Activated CD4-positive, alpha-beta T cell treated with anti-CD3 and anti-CD28 coated beads for 36 hours (primary cell): ENCODE measurements around the gene NEURL3. TPM values are rescaled to one million over a fixed set of nuclear protein-coding genes. Genes with fewer than 3 reads are reported as not detected.
A peak's percentile ranks its signal among the peaks of the same experiment; 100 is the strongest.
"Not testable (repeated sequence)": the region's sequence is repeated elsewhere in the genome, so short reads cannot be mapped to it uniquely, and the experiment has no call there.

Experiments used
- ATAC-seq: fragments of 200-7000 bp; cut with Tn5 transposase; one replicate; pipeline ENCODE4 v1.10.0; 2021; ENCODE audit warnings: mild to moderate bottlenecking, moderate library complexity
- CTCF ChIA-PET: fragments of 350-600 bp; sonication (Branson Sonifier 250); formaldehyde crosslinking; loops from one replicate; lab custom pipeline; 2021; ENCODE audit warnings: antibody characterized with exemption; lab: Charles Lee
- POLR2A ChIA-PET: fragments of 350-600 bp; sonication (Branson Sonifier 250); formaldehyde crosslinking; loops from one replicate; lab custom pipeline; 2021; ENCODE audit warnings: antibody characterized with exemption, inconsistent platforms; lab: Charles Lee
- DNase-seq: peaks from one replicate; pipeline ENCODE4 v3.0.0-alpha.2; 2020
- H3K27ac Mint-ChIP-seq: one replicate; pipeline ENCODE4 v1.8.0; 2021; ENCODE audit warnings: mixed read lengths
- H3K27me3 Mint-ChIP-seq: one replicate; pipeline ENCODE4 v1.8.0; 2021; ENCODE audit warnings: mixed read lengths
- H3K36me3 Mint-ChIP-seq: one replicate; pipeline ENCODE4 v1.8.0; 2021; ENCODE audit warnings: low read depth, mixed read lengths
- H3K4me1 Mint-ChIP-seq: one replicate; pipeline ENCODE4 v1.8.0; 2021; ENCODE audit warnings: mixed read lengths
- H3K4me3 Mint-ChIP-seq: one replicate; pipeline ENCODE4 v1.8.0; 2021; ENCODE audit warnings: mild to moderate bottlenecking, moderate library complexity, mixed read lengths
- H3K9me3 Mint-ChIP-seq: one replicate; pipeline ENCODE4 v1.8.0; 2021; ENCODE audit warnings: low read depth, mixed read lengths
- intact Hi-C, 2 experiments: fragments of 100-400 bp; cut with DNase I in 1 of 2; cut with micrococcal nuclease in 1 of 2; formaldehyde crosslinking; loops; one replicate each; pipeline versions ENCODE4 v1.14.2 to v1.15.1; 2022 to 2024; cut with DNase I, micrococcal nuclease
- total RNA-seq, 2 experiments: library from RNA; stranded (reverse); gene quantifications; one replicate each; pipeline ENCODE4 v1.2.3, GENCODE V29; 2021

NEURL3 gene
- total RNA-seq, 2 experiments from 2014 or later = 0.33 to 0.41 TPM

DNA sequence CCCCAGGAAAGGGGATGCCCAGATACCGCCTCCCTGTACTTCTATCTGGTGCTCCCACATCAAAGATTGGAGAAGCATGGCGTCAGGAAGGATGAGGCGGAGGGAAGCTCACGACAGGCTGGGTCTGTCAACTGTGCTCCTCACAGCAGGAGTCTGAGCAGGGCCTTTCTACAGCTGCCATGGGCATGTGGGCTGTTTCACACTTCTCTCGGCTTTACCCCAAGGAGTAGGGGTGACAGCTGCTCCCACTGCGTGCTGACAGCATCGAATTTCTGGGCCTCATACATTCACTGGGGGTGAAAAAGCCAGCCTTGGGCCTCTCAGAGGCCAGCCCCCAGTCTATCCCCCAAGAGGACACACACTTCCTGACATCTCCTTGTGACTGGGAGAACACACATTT is 21.1 kb downstream of the NEURL3 start:
- no peak for ATAC-seq
- CTCF ChIA-PET = interaction anchor here (0.6 to 1.1 kb wide), 3 partner anchors 25 to 78 kb away, joined by 3 to 4 read pairs (median 3); no protein-coding TSS in a partner anchor
- intact Hi-C loops = no loop called here
- no peaks in the 10 kb centered on the region for H3K9me3 Mint-ChIP-seq
- no peak overlapping the region for H3K4me3 Mint-ChIP-seq
- POLR2A ChIA-PET = no interaction called here
- H3K4me1 Mint-ChIP-seq = peaks cover 37% of the 10 kb centered on the region
- DNase-seq = no peak
- H3K27ac Mint-ChIP-seq = peak overlapping the region; percentile 95
- H3K36me3 Mint-ChIP-seq = peaks cover 7% of the 10 kb centered on the region
- peaks cover 4% of the 10 kb centered on the region for H3K27me3 Mint-ChIP-seq

- Mint-ChIP-seq H3K27ac (no peak overlapping the region), H3K4me3 (no peak overlapping the region), H3K27me3 (peaks cover 9% of the 10 kb centered on the region), H3K36me3 (no peaks in the 10 kb centered on the region), H3K4me1 (no peaks in the 10 kb centered on the region), H3K9me3 (no peaks in the 10 kb centered on the region)
- ChIA-PET POLR2A (no interaction called here), CTCF (interaction anchor here (1.3 to 3.6 kb wide), 2 partner anchors 32 to 71 kb away, joined by 6 to 20 read pairs; no protein-coding TSS in a partner anchor)
- DNase-seq = no peak
- intact Hi-C loops = no loop called here
- no peak for ATAC-seq
Observed at GRCh38 chr2:96477458-96477857, 27.7 kb downstream of the NEURL3 start.

DNA sequence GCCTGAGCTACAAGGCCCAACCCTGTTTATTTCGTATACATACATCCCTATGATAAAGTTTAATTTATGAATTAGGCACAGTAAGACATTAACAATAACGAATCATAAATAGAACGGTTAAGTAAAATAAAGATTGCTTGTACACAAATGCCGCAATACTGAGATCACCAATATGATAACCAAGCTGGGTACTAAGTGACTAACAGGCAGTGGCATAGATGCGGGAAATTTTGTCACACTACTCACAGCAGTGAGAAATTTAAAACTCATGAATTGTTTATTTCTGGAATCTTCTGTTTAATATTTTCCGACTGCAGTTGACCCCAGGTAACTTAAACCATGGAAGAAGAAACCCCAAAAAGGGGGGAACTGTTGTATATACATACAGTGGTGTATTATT is 33.4 kb downstream of the NEURL3 start:
- no peaks in the 10 kb centered on the region for H3K9me3 Mint-ChIP-seq
- POLR2A ChIA-PET = no interaction called here
- H3K27ac Mint-ChIP-seq = no peak overlapping the region
- DNase-seq (no peak), ATAC-seq (peak; percentile 41)
- no peaks in the 10 kb centered on the region for H3K27me3 Mint-ChIP-seq
- H3K4me3 Mint-ChIP-seq = no peak overlapping the region
- CTCF ChIA-PET = interaction anchor here (0.6 to 0.8 kb wide), 3 partner anchors 37 to 342 kb away, joined by 3 read pairs; no protein-coding TSS in a partner anchor
- intact Hi-C loops = loop anchor here in 1 of 2 experiments (2.0 kb wide), 1 partner anchor 83 kb away; no protein-coding TSS in a partner anchor
- no peaks in the 10 kb centered on the region for H3K36me3 Mint-ChIP-seq
- H3K4me1 Mint-ChIP-seq = peaks cover 6% of the 10 kb centered on the region

GRCh38 chr2:96470636-96471035 is 34.5 kb downstream of the NEURL3 start:
- Mint-ChIP-seq H3K4me1 (peaks cover 6% of the 10 kb centered on the region), H3K9me3 (no peaks in the 10 kb centered on the region), H3K27ac (no peak overlapping the region), H3K36me3 (no peaks in the 10 kb centered on the region), H3K4me3 (no peak overlapping the region), H3K27me3 (no peaks in the 10 kb centered on the region)
- POLR2A ChIA-PET = no interaction called here
- intact Hi-C loops = loop anchor here (1.0 to 2.0 kb wide), 2 partner anchors 38 to 84 kb away; no protein-coding TSS in a partner anchor
- ATAC-seq = peak; percentile 87
- CTCF ChIA-PET = interaction anchor here (0.7 to 1.0 kb wide), 2 partner anchors 41 to 101 kb away, joined by 3 read pairs; no protein-coding TSS in a partner anchor
- DNase-seq = peak; percentile 78

DNA sequence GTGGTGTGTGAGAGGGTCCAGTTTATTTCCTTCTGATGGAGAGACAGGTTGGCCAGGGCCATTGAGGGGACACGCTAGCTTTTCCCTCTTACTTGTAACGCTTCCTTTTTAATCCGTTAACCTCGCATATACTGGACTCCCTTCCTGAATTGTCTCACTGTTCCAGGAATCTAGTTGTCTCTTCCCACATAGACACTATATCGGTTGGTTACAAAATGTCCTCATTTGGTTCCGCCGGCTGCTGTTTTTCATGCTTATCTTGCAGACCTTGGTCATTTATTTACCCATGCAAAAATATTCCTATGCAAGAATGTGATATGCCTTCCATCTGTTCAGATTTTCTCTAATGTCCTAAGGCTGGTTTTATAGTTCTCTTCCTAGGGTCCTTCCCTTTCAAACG is 35.0 kb downstream of the NEURL3 start:
- H3K9me3 Mint-ChIP-seq = no peaks in the 10 kb centered on the region
- H3K4me3 Mint-ChIP-seq = no peak overlapping the region
- ChIA-PET CTCF (interaction anchor here (0.7 to 2.5 kb wide), 9 partner anchors 10 to 198 kb away, joined by 3 to 16 read pairs (median 3); no protein-coding TSS in a partner anchor), POLR2A (no interaction called here)
- H3K27me3 Mint-ChIP-seq = no peaks in the 10 kb centered on the region
- ATAC-seq (no peak), DNase-seq (no peak)
- H3K36me3 Mint-ChIP-seq = no peaks in the 10 kb centered on the region
- H3K4me1 Mint-ChIP-seq = peaks cover 6% of the 10 kb centered on the region
- H3K27ac Mint-ChIP-seq = no peak overlapping the region
- intact Hi-C loops = loop anchor here (1.0 to 2.0 kb wide), 2 partner anchors 38 to 85 kb away; no protein-coding TSS in a partner anchor

GRCh38 chr2:96468904-96469303 is 36.3 kb downstream of the NEURL3 start:
- ATAC-seq = no peak
- CTCF ChIA-PET = interaction anchor here (1.0 to 2.5 kb wide), 6 partner anchors 11 to 103 kb away, joined by 3 to 16 read pairs (median 6); no protein-coding TSS in a partner anchor
- H3K4me1 Mint-ChIP-seq = peaks cover 6% of the 10 kb centered on the region
- no peak overlapping the region for H3K27ac Mint-ChIP-seq
- H3K27me3 Mint-ChIP-seq = no peaks in the 10 kb centered on the region
- H3K36me3 Mint-ChIP-seq = no peaks in the 10 kb centered on the region
- no peak for DNase-seq
- no peak overlapping the region for H3K4me3 Mint-ChIP-seq
- intact Hi-C loops = no loop called here
- H3K9me3 Mint-ChIP-seq = no peaks in the 10 kb centered on the region
- POLR2A ChIA-PET = no interaction called here

GRCh38 chr2:96464651-96465050 is 40.5 kb downstream of the NEURL3 start:
- H3K27me3 Mint-ChIP-seq = no peaks in the 10 kb centered on the region
- ATAC-seq = no peak
- ChIA-PET CTCF (no interaction called here), POLR2A (no interaction called here)
- H3K4me3 Mint-ChIP-seq = no peak overlapping the region
- H3K9me3 Mint-ChIP-seq = no peaks in the 10 kb centered on the region
- intact Hi-C loops = no loop called here
- H3K27ac Mint-ChIP-seq = no peak overlapping the region
- no peaks in the 10 kb centered on the region for H3K36me3 Mint-ChIP-seq
- DNase-seq = no peak
- no peaks in the 10 kb centered on the region for H3K4me1 Mint-ChIP-seq

DNA sequence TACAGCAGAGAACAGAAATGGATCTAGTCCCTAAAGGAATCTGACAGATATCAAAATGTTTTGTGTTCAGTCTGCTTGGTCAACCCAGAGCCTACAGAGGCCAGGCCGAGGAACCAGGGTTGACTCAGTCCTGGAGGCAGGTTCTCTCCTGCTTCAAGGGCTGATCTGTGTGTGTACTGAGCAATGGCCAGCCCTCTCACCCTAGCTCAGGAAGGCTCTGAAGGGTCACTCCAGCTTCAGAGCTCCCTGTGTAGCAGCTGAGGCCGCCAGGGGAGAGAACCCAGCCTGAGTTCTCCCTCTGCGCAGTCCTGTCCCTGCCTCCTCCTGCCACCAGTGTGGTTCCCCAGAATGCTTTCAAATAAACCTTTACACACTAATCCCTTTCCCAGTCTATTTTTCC is 41.1 kb downstream of the NEURL3 start:
- Mint-ChIP-seq H3K9me3 (no peaks in the 10 kb centered on the region), H3K36me3 (no peaks in the 10 kb centered on the region), H3K27me3 (no peaks in the 10 kb centered on the region), H3K27ac (no peak overlapping the region), H3K4me3 (no peak overlapping the region), H3K4me1 (no peaks in the 10 kb centered on the region)
- DNase-seq (no peak), ATAC-seq (no peak)
- intact Hi-C loops = no loop called here
- POLR2A ChIA-PET = interaction anchor here (0.6 kb wide), 1 partner anchor 207 kb away, joined by 4 read pairs; no protein-coding TSS in a partner anchor
- CTCF ChIA-PET = no interaction called here

GRCh38 chr2:96463119-96463518 is 42.0 kb downstream of the NEURL3 start:
- intact Hi-C loops = no loop called here
- DNase-seq (no peak), ATAC-seq (no peak)
- Mint-ChIP-seq H3K4me1 (no peaks in the 10 kb centered on the region), H3K27me3 (no peaks in the 10 kb centered on the region), H3K9me3 (no peaks in the 10 kb centered on the region), H3K27ac (no peak overlapping the region), H3K36me3 (no peaks in the 10 kb centered on the region), H3K4me3 (no peak overlapping the region)
- CTCF ChIA-PET = no interaction called here
- POLR2A ChIA-PET = interaction anchor here (0.7 kb wide), 1 partner anchor 350 kb away, joined by 3 read pairs; no protein-coding TSS in a partner anchor

DNA sequence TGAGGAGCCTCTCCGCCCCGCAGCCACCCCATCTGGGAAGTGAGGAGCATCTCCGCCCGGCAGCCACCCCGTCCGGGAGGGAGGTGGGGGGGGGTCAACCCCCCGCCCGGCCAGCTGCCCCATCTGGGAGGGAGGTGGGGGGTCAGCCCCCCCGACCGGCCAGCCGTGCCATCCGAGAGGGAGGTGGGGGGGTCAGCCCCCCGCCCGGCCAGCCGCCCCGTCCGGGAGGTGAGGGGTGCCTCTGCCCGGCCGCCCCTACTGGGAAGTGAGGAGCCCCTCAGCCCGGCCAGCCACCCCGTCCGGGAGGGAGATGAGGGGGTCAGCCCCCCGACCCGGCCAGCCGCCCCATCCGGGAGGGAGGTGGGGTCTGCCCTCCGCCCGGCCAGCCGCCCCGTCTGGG is 43.5 kb downstream of the NEURL3 start:
- H3K4me3 Mint-ChIP-seq, intact Hi-C loops, ATAC-seq, DNase-seq, H3K4me1 Mint-ChIP-seq, H3K9me3 Mint-ChIP-seq, H3K27me3 Mint-ChIP-seq, POLR2A ChIA-PET, H3K27ac Mint-ChIP-seq, CTCF ChIA-PET, H3K36me3 Mint-ChIP-seq: not testable (repeated sequence)

GRCh38 chr2:96452053-96452452 is 53.1 kb downstream of the NEURL3 start:
- Mint-ChIP-seq H3K27me3 (no peaks in the 10 kb centered on the region), H3K9me3 (peaks cover 4% of the 10 kb centered on the region), H3K4me1 (no peaks in the 10 kb centered on the region), H3K4me3 (no peak overlapping the region), H3K36me3 (no peaks in the 10 kb centered on the region), H3K27ac (no peak overlapping the region)
- ATAC-seq (no peak), DNase-seq (no peak)
- ChIA-PET POLR2A (interaction anchor here (0.6 kb wide), 1 partner anchor 87 kb away, joined by 3 read pairs; no protein-coding TSS in a partner anchor), CTCF (interaction anchor here (1.3 kb wide), 1 partner anchor 44 kb away, joined by 3 read pairs; no protein-coding TSS in a partner anchor)
- intact Hi-C loops = loop anchor here in 1 of 2 experiments (5.0 kb wide), 1 partner anchor 45 kb away; no protein-coding TSS in a partner anchor

DNA sequence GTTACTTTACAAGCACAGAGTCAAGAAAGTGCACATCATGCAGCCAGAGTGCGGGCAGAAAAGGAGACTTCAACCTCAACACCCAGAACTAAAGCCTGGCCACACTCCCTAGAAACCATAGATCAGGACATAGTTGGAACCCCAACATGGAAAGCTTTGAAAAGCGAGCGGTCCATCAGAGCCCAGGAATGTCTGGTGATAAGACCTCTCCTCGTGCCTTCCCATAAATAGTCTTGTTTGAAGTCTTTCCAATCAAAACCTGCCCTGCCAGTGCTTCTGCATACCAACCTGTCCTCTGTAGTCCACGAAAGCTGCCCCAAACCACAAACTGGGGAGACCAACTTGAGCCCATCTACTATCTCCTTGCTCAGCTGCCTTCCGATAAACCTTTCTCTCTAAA is 55.5 kb downstream of the NEURL3 start:
- DNase-seq (no peak), ATAC-seq (no peak)
- Mint-ChIP-seq H3K36me3 (no peaks in the 10 kb centered on the region), H3K4me1 (no peaks in the 10 kb centered on the region), H3K9me3 (peaks cover 4% of the 10 kb centered on the region), H3K4me3 (no peak overlapping the region), H3K27ac (no peak overlapping the region), H3K27me3 (no peaks in the 10 kb centered on the region)
- intact Hi-C loops = loop anchor here in 1 of 2 experiments (5.0 kb wide), 1 partner anchor 48 kb away; no protein-coding TSS in a partner anchor
- ChIA-PET POLR2A (no interaction called here), CTCF (interaction anchor here (0.7 to 2.0 kb wide), 4 partner anchors 8 to 42 kb away, joined by 3 to 5 read pairs (median 4); no protein-coding TSS in a partner anchor)
